Fibroblast of skin of right biceps (primary cell): ENCODE data around the gene ZNF226.
"Not testable (repeated sequence)": the region's sequence is repeated elsewhere in the genome, so short reads cannot be mapped to it uniquely, and the experiment has no call there.

Source experiments
- DNase-seq: peaks from one replicate; pipeline ENCODE4 v3.0.0-alpha.2; 2013

The ZNF226 gene

DNA sequence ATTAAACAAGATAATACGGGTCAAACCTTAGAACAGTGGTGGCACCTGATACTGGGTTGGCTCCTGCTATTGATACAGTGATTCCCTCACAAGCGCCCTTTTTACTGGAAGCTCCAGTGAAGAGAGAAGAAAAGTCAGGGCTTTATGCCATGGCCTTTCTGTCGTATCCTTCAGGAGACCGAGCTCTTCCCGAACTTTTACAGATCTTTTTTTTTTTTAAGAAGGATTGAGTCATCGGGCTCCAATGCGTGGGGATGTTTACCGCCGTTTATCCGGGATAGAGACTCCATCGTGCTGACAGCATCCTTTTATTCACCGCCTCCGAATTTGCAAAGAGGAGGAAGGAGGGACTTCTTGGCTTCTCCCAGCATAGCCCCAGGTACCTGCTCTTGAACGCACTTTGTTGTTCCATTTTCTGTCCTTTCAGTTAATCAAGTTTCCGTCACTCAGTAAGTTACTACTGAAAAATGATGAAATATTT is 48.0 kb downstream of the ZNF226 start:
- DNase-seq: peak; percentile 36

DNA sequence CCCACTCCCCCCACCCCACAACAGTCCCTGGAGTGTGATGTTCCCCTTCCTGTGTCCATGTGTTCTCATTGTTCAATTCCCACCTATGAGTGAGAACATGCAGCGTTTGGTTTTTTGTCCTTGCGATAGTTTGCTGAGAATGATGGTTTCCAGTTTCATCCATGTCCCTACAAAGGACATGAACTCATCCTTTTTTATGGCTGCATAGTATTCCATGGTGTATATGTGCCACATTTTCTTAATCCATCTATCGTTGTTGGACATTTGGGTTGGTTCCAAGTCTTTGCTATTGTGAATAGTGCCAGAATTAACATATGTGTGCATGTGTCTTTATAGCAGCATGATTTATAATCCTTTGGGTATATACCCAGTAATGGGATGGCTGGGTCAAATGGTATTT is 55.0 kb downstream of the ZNF226 start:
- not testable (repeated sequence) for DNase-seq

DNA sequence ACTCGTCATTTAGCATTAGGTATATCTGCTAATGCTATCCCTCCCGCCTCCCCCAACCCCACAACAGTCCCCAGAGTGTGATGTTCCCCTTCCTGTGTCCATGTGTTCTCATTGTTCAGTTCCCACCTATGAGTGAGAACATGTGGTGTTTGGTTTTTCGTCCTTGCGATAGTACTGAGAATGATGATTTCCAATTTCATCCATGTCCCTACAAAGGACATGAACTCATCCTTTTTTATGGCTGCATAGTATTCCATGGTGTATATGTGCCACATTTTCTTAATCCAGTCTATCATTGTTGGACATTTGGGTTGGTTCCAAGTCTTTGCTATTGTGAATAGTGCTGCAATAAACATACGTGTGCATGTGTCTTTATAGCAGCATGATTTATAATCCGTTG is 55.9 kb downstream of the ZNF226 start:
- not testable (repeated sequence) for DNase-seq

DNA sequence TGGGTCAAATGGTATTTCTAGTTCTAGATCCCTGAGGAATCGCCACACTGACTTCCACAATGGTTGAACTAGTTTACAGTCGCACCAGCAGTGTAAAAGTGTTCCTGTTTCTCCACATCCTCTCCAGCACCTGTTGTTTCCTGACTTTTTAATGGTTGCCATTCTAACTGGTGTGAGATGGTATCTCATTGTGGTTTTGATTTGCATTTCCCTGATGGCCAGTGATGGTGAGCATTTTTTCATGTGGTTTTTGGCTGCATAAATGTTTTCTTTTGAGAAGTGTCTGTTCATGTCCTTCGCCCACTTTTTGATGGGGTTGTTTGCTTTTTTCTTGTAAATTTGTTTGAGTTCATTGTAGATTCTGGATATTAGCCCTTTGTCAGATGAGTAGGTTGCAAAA is 56.4 kb downstream of the ZNF226 start:
- DNase-seq: not testable (repeated sequence)
